H1 (cell line): Measurements from ENCODE around the gene RAMP1. TPM values are rescaled to one million over a fixed set of nuclear protein-coding genes. Genes with fewer than 3 reads are reported as not detected.

Experiments
- CTCF ChIA-PET: fragments of 300-600 bp; sonication (Branson Sonifier 250); formaldehyde crosslinking; loops from one replicate; lab custom pipeline; 2021; ENCODE audit not compliant: partially characterized antibody; lab: Charles Lee
- POLR2A ChIA-PET: fragments of 300-600 bp; sonication (Branson Sonifier 250); formaldehyde crosslinking; loops from one replicate; lab custom pipeline; 2021; ENCODE audit warnings: inconsistent platforms; ENCODE audit not compliant: partially characterized antibody; lab: Charles Lee
- DNase-seq, 2 experiments: peaks; one replicate each; pipeline versions ENCODE4 v3.0.0 to v3.0.0-alpha.2; 2010 to 2022; ENCODE audit warnings: low spot score in 2 of 2, low read depth in 1 of 2, mixed read lengths in 1 of 2
- FAIRE-seq: peaks from 2 replicates; lab custom pipeline; 2011; peaks lifted over from hg19 to GRCh38; lab: Jason Lieb, UNC
- H2AFZ ChIP-seq: 2 replicates; pipeline ENCODE4 v1.8.1; 2012; ENCODE audit warnings: low read length, inconsistent platforms
- H2AK5ac ChIP-seq: 2 replicates; pipeline ENCODE4 v1.6.1; 2013; ENCODE audit warnings: low read depth, low read length
- H2BK120ac ChIP-seq: replicated peaks from 2 replicates; pipeline ENCODE3; 2013; ENCODE audit warnings: low read depth, low read length, inconsistent platforms
- H2BK12ac ChIP-seq: 2 replicates; pipeline ENCODE4 v1.6.1; 2013; ENCODE audit warnings: low read depth, low read length
- H2BK15ac ChIP-seq: 2 replicates; pipeline ENCODE4 v1.6.1; 2013; ENCODE audit warnings: low read length
- H2BK20ac ChIP-seq: 2 replicates; pipeline ENCODE4 v1.6.1; 2013; ENCODE audit warnings: low read length
- H2BK5ac ChIP-seq: 2 replicates; pipeline ENCODE4 v1.6.1; 2013; ENCODE audit warnings: low read depth, low read length
- H3K14ac ChIP-seq: 2 replicates; pipeline ENCODE4 v1.6.1; 2013; ENCODE audit warnings: inconsistent platforms; ENCODE audit not compliant: insufficient read length
- H3K18ac ChIP-seq: 2 replicates; pipeline ENCODE4 v1.6.1; 2013; ENCODE audit warnings: low read length; ENCODE audit errors: extremely low read depth
- H3K23ac ChIP-seq: 2 replicates; pipeline ENCODE4 v1.6.1; 2013; ENCODE audit warnings: inconsistent platforms; ENCODE audit not compliant: insufficient read length
- H3K23me2 ChIP-seq: 2 replicates; pipeline ENCODE4 v1.6.1; 2013; ENCODE audit warnings: low read depth, low read length
- H3K27ac ChIP-seq: 2 replicates; pipeline ENCODE4 v1.6.1; 2011; ENCODE audit warnings: low read depth, low read length, inconsistent platforms
- H3K27me3 ChIP-seq, 4 experiments: replicated peaks in 1 of 4; 1 replicate in 1 of 4; 2 replicates in 3 of 4; pipeline versions ENCODE4 v1.6.1 to v1.8.1; 2011 to 2013; ENCODE audit warnings: low read length in 3 of 4, mild to moderate bottlenecking in 3 of 4, inconsistent platforms in 2 of 4, mixed read lengths in 2 of 4, moderate library complexity in 1 of 4; ENCODE audit not compliant: control insufficient read depth in 3 of 4, insufficient read depth in 3 of 4; ENCODE audit errors: extremely low read depth in 1 of 4
- H3K36me3 ChIP-seq, 4 experiments: 2 replicates each; pipeline versions ENCODE4 v1.6.1 to v1.8.1; 2011 to 2013; ENCODE audit warnings: mild to moderate bottlenecking in 4 of 4, low read length in 3 of 4, moderate library complexity in 2 of 4, control low read depth in 1 of 4, inconsistent platforms in 1 of 4; ENCODE audit not compliant: insufficient read depth in 4 of 4, control insufficient read depth in 2 of 4
- H3K4ac ChIP-seq: replicated peaks from 2 replicates; pipeline ENCODE3; 2013; ENCODE audit warnings: low read length, low read depth, mixed read lengths, inconsistent platforms; ENCODE audit not compliant: insufficient read length
- H3K4me1 ChIP-seq, 4 experiments: replicated peaks in 1 of 4; 1 replicate in 1 of 4; 2 replicates in 3 of 4; pipeline versions ENCODE4 v1.6.1 to v1.8.1; 2011 to 2013; ENCODE audit warnings: low read length in 3 of 4, inconsistent platforms in 2 of 4, mixed read lengths in 1 of 4; ENCODE audit not compliant: insufficient read depth in 4 of 4, control insufficient read depth in 3 of 4
- H3K4me2 ChIP-seq, 2 experiments: 2 replicates each; pipeline versions ENCODE4 v1.6.1 to v1.8.1; 2011 to 2013; ENCODE audit warnings: low read depth in 2 of 2, low read length in 2 of 2, control low read depth in 1 of 2, inconsistent platforms in 1 of 2, mild to moderate bottlenecking in 1 of 2; ENCODE audit not compliant: insufficient read depth in 1 of 2
- H3K4me3 ChIP-seq, 4 experiments: fragments of 200-600, 300-600 bp in 1 of 4; sonication (generic), shearing (Covaris generic), sonication (Bioruptor Twin) in 1 of 4; 2 replicates each; pipeline versions ENCODE4 v1.5.1 to v1.8.1; 2011 to 2016; ENCODE audit warnings: low read length in 4 of 4, low read depth in 3 of 4, control low read depth in 2 of 4, inconsistent platforms in 2 of 4, mild to moderate bottlenecking in 2 of 4, mixed read lengths in 1 of 4, moderate library complexity in 1 of 4; ENCODE audit not compliant: insufficient read depth in 2 of 4; ENCODE audit errors: extremely low read depth in 1 of 4
- H3K56ac ChIP-seq: replicated peaks from 2 replicates; pipeline ENCODE3; 2013; ENCODE audit warnings: low read depth, mild to moderate bottlenecking, mixed read lengths, low read length, inconsistent platforms; ENCODE audit not compliant: insufficient read length
- H3K79me1 ChIP-seq: 2 replicates; pipeline ENCODE4 v1.6.1; 2013; ENCODE audit warnings: low read depth, low read length, control low read depth
- H3K79me2 ChIP-seq, 2 experiments: 2 replicates each; pipeline versions ENCODE4 v1.6.1 to v1.8.1; 2012 to 2013; ENCODE audit warnings: low read length in 2 of 2, mild to moderate bottlenecking in 2 of 2, inconsistent platforms in 1 of 2; ENCODE audit not compliant: insufficient read depth in 2 of 2, control insufficient read depth in 1 of 2
- H3K9ac ChIP-seq, 4 experiments: replicated peaks in 1 of 4; 1 replicate in 1 of 4; 2 replicates in 3 of 4; pipeline versions ENCODE4 v1.6.1 to v1.8.1; 2011 to 2013; ENCODE audit warnings: low read depth in 3 of 4, low read length in 3 of 4, control low read depth in 2 of 4, mild to moderate bottlenecking in 2 of 4, moderate library complexity in 2 of 4, inconsistent platforms in 1 of 4; ENCODE audit errors: extremely low read depth in 1 of 4
- H3K9me3 ChIP-seq, 2 experiments: 2 replicates each; pipeline versions ENCODE4 v1.6.1 to v1.8.1; 2012 to 2013; ENCODE audit warnings: mild to moderate bottlenecking in 2 of 2, moderate library complexity in 2 of 2, control low read depth in 1 of 2, inconsistent platforms in 1 of 2, low read depth in 1 of 2, low read length in 1 of 2, mixed read lengths in 1 of 2; ENCODE audit not compliant: insufficient read depth in 2 of 2
- H4K20me1 ChIP-seq, 2 experiments: replicated peaks in 1 of 2; 2 replicates each; pipeline versions ENCODE3 to v1.8.1; 2011 to 2013; ENCODE audit warnings: inconsistent platforms in 2 of 2, low read length in 2 of 2, mild to moderate bottlenecking in 1 of 2; ENCODE audit not compliant: insufficient read depth in 2 of 2, control insufficient read depth in 1 of 2
- H4K5ac ChIP-seq: 2 replicates; pipeline ENCODE4 v1.6.1; 2013; ENCODE audit warnings: low read length, low read depth, mixed read lengths, inconsistent platforms; ENCODE audit not compliant: insufficient read length
- H4K8ac ChIP-seq: 2 replicates; pipeline ENCODE4 v1.8.0; 2013; ENCODE audit warnings: mild to moderate bottlenecking, moderate library complexity, low read length, inconsistent platforms; ENCODE audit not compliant: insufficient read depth; ENCODE audit errors: extremely low read depth
- H4K91ac ChIP-seq: replicated peaks from 2 replicates; pipeline ENCODE3; 2013; ENCODE audit warnings: low read length, mixed read lengths, inconsistent platforms; ENCODE audit not compliant: insufficient read length
- CBX5 ChIP-seq: fragments of 300-800, 300-1000 bp; sonication (generic); IDR thresholded peaks from 2 replicates; pipeline ENCODE4 v1.7.1; 2016; ENCODE audit warnings: antibody characterized with exemption, low read length, low read depth
- CEBPB ChIP-seq: IDR thresholded peaks from 2 replicates; pipeline ENCODE4 v1.6.1; 2012; ENCODE audit warnings: low read depth, low read length
- CHD1 ChIP-seq: IDR thresholded peaks from 2 replicates; pipeline ENCODE4 v1.6.1; 2012; ENCODE audit warnings: low read depth, low read length, improper control_type of control experiment
- CREB1 ChIP-seq: IDR thresholded peaks from 2 replicates; pipeline ENCODE4 v1.6.1; 2012; ENCODE audit warnings: inconsistent platforms
- EP300 ChIP-seq, 2 experiments: IDR thresholded peaks; 1 replicate in 1 of 2; 2 replicates in 1 of 2; pipeline ENCODE4 v1.6.1; 2011 to 2012; ENCODE audit warnings: low read depth in 2 of 2, low read length in 2 of 2, mild to moderate bottlenecking in 2 of 2, borderline replicate concordance in 1 of 2, inconsistent platforms in 1 of 2, moderate library complexity in 1 of 2
- JUND ChIP-seq: IDR thresholded peaks from 2 replicates; pipeline ENCODE4 v1.6.1; 2011; ENCODE audit warnings: mild to moderate bottlenecking, improper control_type of control experiment, low read length
- POLR2AphosphoS5 ChIP-seq: IDR thresholded peaks from 2 replicates; pipeline ENCODE4 v1.6.1; 2011; ENCODE audit warnings: low read depth, low read length
- RBBP5 ChIP-seq: IDR thresholded peaks from 2 replicates; pipeline ENCODE4 v1.7.1; 2012; ENCODE audit warnings: low read depth, mild to moderate bottlenecking, inconsistent platforms, low read length, moderate library complexity, borderline replicate concordance
- SIN3A ChIP-seq, 2 experiments: IDR thresholded peaks in 1 of 2; conservative IDR thresholded peaks in 1 of 2; 2 replicates each; pipeline ENCODE4 v1.6.1; 2011 to 2012; ENCODE audit warnings: low read length in 2 of 2, improper control_type of control experiment in 1 of 2, low read depth in 1 of 2, mild to moderate bottlenecking in 1 of 2
- SP2 ChIP-seq: IDR thresholded peaks from 2 replicates; pipeline ENCODE4 v1.6.1; 2012; ENCODE audit warnings: mild to moderate bottlenecking, low read length, inconsistent platforms
- TBP ChIP-seq: IDR thresholded peaks from 2 replicates; pipeline ENCODE4 v1.6.1; 2011; ENCODE audit warnings: low read depth, low read length, improper control_type of control experiment
- WGBS, 2 experiments: shearing (Covaris generic) in 1 of 2; methylation state at CpG; one replicate each; pipeline versions ENCODE4 v1.1.6 to v1.1.7; 2013 to 2015; ENCODE audit warnings: low lambda C conversion rate in 2 of 2, mixed read lengths in 2 of 2, inconsistent platforms in 1 of 2, low coverage in 1 of 2, missing lambda C conversion rate in 1 of 2; ENCODE audit not compliant: insufficient replicate concordance in 2 of 2, insufficient coverage in 1 of 2, insufficient read length in 1 of 2; ENCODE audit errors: extremely low coverage in 1 of 2, missing lambda C conversion rate in 1 of 2; 5-methylcytosine and 5-hydroxymethylcytosine counted together
- polyA plus RNA-seq, 7 experiments: library from polyadenylated mRNA; depleted of rRNA in 3 of 7; stranded (reverse) in 5 of 7; unstranded in 2 of 7; fragments of >200 nt in 5 of 7; fragments of 200-250 nt in 2 of 7; gene quantifications; 1 replicate in 5 of 7; 2 replicates in 1 of 7; 4 replicates in 1 of 7; pipeline versions ENCODE4 v1.2.1 to v1.2.3, GENCODE V29; 2011 to 2013; ENCODE audit warnings: missing spikeins in 2 of 7, mixed read lengths in 2 of 7
- total RNA-seq: library from RNA; stranded (reverse); fragmentation: NEBNext Ultra II Directional; extraction: Animal tissue kit (Norgen Biotek cat#: 25700); gene quantifications from 2 replicates; pipeline ENCODE4 v1.2.1, GENCODE V29; 2021

The RAMP1 gene
- total and polyA plus RNA-seq, 2 of the 8 experiments (the other 6 are each of a cell fraction or from before 2014, with no cell fraction given): 0.65 to 4.3 TPM

- Histone ChIP-seq H3K36me3 (no peaks in the 10 kb centered on the region), H2AFZ (no peak overlapping the region), H3K23ac (no peak overlapping the region), H3K18ac (no peak overlapping the region), H3K4me3 (no peak overlapping the region), H4K91ac (no peak overlapping the region), H4K8ac (no peak overlapping the region), H2BK15ac (no peak overlapping the region), H3K4me2 (no peak overlapping the region), H3K27ac (no peak overlapping the region), H3K4me1 (no peaks in the 10 kb centered on the region), H3K4ac (no peak overlapping the region), H2BK5ac (no peak overlapping the region), H2AK5ac (no peak overlapping the region), H2BK12ac (no peak overlapping the region), H4K20me1 (peaks cover 0 to 3% of the 10 kb centered on the region in 2 experiments), H4K5ac (no peak overlapping the region), H3K23me2 (no peaks in the 10 kb centered on the region), H3K9ac (no peak overlapping the region), H3K14ac (no peak overlapping the region), H2BK20ac (no peak overlapping the region), H3K79me1 (no peaks in the 10 kb centered on the region), H3K27me3 (no peaks in the 10 kb centered on the region; a peak in 1 of 7 replicates), H3K56ac (no peak overlapping the region), H2BK120ac (no peak overlapping the region), H3K79me2 (no peaks in the 10 kb centered on the region), H3K9me3 (no peaks in the 10 kb centered on the region)
- CTCF ChIA-PET: interaction anchor here (0.8 to 1.3 kb wide), 2 partner anchors 13 to 50 kb away, joined by 3 to 4 read pairs; no protein-coding TSS in a partner anchor
- no peak for TF ChIP-seq JUND
- TF ChIP-seq CBX5: no peak
- TF ChIP-seq POLR2AphosphoS5: no peak
- no peak for TF ChIP-seq CHD1
- no peak for TF ChIP-seq RBBP5
- TF ChIP-seq TBP: no peak
- TF ChIP-seq SP2: no peak
- no peak for TF ChIP-seq EP300 (IDR thresholded peaks at IDR 0.05; ENCODE audit: borderline replicate concordance in 1 of 2, low read depth in 2 of 2, low read length in 2 of 2)
- TF ChIP-seq CEBPB: no peak
- no peak for TF ChIP-seq SIN3A (conservative IDR thresholded peaks at IDR 0.05 in 1 of 2, IDR thresholded peaks at IDR 0.05 in 1 of 2; ENCODE audit: low read depth in 1 of 2, low read length in 2 of 2)
- no peak for TF ChIP-seq CREB1
- FAIRE-seq: no peak
- DNase-seq: no peak
- POLR2A ChIA-PET: interaction anchor here (1.4 kb wide), 1 partner anchor 10 kb away, joined by 5 read pairs; no protein-coding TSS in a partner anchor
- 94% methylated on average over 13 of the region's 13 CpGs; no CpG with 5 or more reads in 1 of the 2 experiments for WGBS, 2 experiments
Measured at GRCh38 chr2:237916296-237916695, 56.9 kb downstream of the RAMP1 start.
